BJ (cell line): ENCODE measurements around the gene KCNT2. TPM values are rescaled to one million over a fixed set of nuclear protein-coding genes. Genes with fewer than 3 reads are reported as not detected.

Experiments
- CTCF ChIA-PET: fragments of 350-600 bp; formaldehyde crosslinking; extraction: SDS; loops from one replicate; lab custom pipeline; 2021; ENCODE audit warnings: antibody characterized with exemption, inconsistent platforms; lab: Yijun Ruan, JAX
- POLR2A ChIA-PET: fragments of 300-600 bp; sonication (Branson Sonifier 250); formaldehyde crosslinking; extraction: SDS; loops from one replicate; lab custom pipeline; 2021; ENCODE audit warnings: antibody characterized with exemption; lab: Charles Lee
- DNase-seq: peaks from one replicate; pipeline ENCODE4 v3.0.0-alpha.2; 2011; ENCODE audit warnings: low read depth
- H3K27me3 ChIP-seq: 2 replicates; pipeline ENCODE4 v1.6.0; 2011; ENCODE audit warnings: low read length; ENCODE audit not compliant: control insufficient read depth, insufficient read depth
- H3K36me3 ChIP-seq: 2 replicates; pipeline ENCODE4 v1.5.1; 2011; ENCODE audit warnings: low read length; ENCODE audit not compliant: control insufficient read depth, insufficient read depth
- H3K4me3 ChIP-seq: 2 replicates; pipeline ENCODE4 v1.5.1; 2011; ENCODE audit warnings: low read depth, mild to moderate bottlenecking, control low read depth, low read length
- CTCF ChIP-seq: IDR thresholded peaks from 2 replicates; pipeline ENCODE4 v1.5.1; 2011; ENCODE audit warnings: low read depth, mild to moderate bottlenecking, control low read depth, inconsistent platforms, low read length, moderate library complexity; ENCODE audit not compliant: insufficient read depth
- polyA plus RNA-seq: library from polyadenylated mRNA; depleted of rRNA; stranded (reverse); fragments of >200 nt; gene quantifications from 2 replicates; pipeline ENCODE4 v1.2.3, GENCODE V29; 2011

KCNT2 gene
- polyA plus RNA-seq, 1 experiment: 0.66 TPM

DNA sequence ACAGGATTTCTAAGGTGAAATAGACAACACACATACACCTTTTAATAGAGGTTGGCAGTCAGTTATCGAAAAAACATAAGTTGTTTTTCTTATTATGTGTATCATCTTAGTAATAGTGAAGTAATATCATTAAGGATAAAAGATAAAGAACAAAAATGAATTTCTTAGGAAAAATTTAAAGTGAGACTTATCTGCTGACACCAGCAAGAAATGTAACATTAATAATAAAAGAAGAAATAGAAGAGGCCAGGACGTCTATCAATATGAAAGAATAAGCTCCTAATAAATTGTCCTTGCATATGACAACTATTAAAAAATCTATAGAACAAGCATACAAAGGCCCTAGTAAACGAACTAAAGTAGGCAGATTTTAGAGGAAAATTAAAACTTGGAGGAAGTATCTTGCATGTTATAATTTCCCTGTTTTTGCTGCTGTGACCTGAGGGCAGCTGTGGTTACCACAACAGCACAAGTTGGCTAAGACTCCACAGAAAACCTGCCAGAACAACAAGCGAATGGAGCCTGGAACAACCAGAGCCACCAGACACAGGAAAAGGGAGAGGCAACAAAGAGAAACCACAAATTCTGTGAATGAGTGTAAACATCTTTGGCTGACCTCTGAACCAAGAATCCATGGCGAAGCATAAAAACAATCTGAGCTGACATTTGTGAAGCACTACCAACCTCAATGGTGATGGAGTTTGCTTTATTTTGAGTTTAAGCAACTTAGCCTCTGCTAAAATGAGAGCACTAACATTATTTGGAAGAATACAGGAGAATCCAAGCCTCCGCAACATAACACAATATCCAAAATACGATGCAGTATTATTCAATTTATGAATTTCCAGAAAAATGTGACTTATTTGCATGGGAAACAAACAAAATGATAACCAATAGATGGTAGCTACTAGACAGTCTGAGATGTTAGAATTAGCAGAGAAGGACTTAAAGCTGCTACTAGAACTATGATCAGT lies 207.5 kb downstream of the KCNT2 start:
- TF ChIP-seq CTCF: no peak
- peak; percentile 80 for DNase-seq
- Histone ChIP-seq H3K36me3 (no peaks in the 10 kb centered on the region), H3K4me3 (no peak overlapping the region), H3K27me3 (no peaks in the 10 kb centered on the region)
- POLR2A ChIA-PET: interaction anchor here (0.6 kb wide), 1 partner anchor 67 kb away, joined by 4 read pairs; no protein-coding TSS in a partner anchor
- CTCF ChIA-PET: no interaction called here

DNA sequence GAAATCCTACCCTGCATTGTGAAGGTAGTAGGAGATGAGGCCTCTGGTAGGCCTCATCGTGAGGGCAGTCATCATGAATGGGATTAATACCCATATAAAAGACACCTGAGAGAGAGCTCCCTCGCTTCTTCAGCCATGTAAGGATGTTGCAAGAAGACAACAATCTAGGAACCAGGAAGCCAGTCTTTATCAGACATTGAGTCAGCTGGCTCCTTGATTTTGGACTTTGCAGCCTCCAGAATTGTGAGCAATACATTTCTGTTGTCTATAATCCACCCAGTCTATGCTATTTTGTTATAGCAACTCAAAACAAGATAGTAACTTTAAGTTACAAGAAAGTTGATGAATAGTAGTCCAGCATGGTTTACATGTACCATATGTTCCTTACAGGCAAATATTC lies 208.5 kb downstream of the KCNT2 start:
- Histone ChIP-seq H3K36me3 (no peaks in the 10 kb centered on the region), H3K27me3 (no peaks in the 10 kb centered on the region), H3K4me3 (no peak overlapping the region)
- CTCF ChIA-PET: interaction anchor here (0.9 kb wide), 1 partner anchor 10 kb away, joined by 3 read pairs; no protein-coding TSS in a partner anchor
- DNase-seq: no peak
- POLR2A ChIA-PET: no interaction called here
- TF ChIP-seq CTCF: no peak

- POLR2A ChIA-PET: interaction anchor here (0.7 kb wide), 1 partner anchor 151 kb away, joined by 4 read pairs; no protein-coding TSS in a partner anchor
- Histone ChIP-seq H3K27me3 (no peaks in the 10 kb centered on the region), H3K4me3 (no peak overlapping the region), H3K36me3 (no peaks in the 10 kb centered on the region)
- TF ChIP-seq CTCF: no peak
- no peak for DNase-seq
- CTCF ChIA-PET: no interaction called here
These were observed 214.5 kb downstream of the KCNT2 start for GRCh38 chr1:196393742-196394141.

- no peak for TF ChIP-seq CTCF
- CTCF ChIA-PET: no interaction called here
- no peak for DNase-seq
- Histone ChIP-seq H3K27me3 (no peaks in the 10 kb centered on the region), H3K36me3 (no peaks in the 10 kb centered on the region), H3K4me3 (no peak overlapping the region)
- POLR2A ChIA-PET: interaction anchor here (0.7 kb wide), 1 partner anchor 151 kb away, joined by 4 read pairs; no protein-coding TSS in a partner anchor
These were observed 215.0 kb downstream of the KCNT2 start for GRCh38 chr1:196393282-196393681.

GRCh38 chr1:196387766-196388165 lies 220.5 kb downstream of the KCNT2 start:
- H3K4me3 ChIP-seq: no peak overlapping the region
- no peaks in the 10 kb centered on the region for H3K27me3 ChIP-seq
- CTCF ChIA-PET: no interaction called here
- POLR2A ChIA-PET: no interaction called here
- no peak for TF ChIP-seq CTCF
- no peak for DNase-seq
- no peaks in the 10 kb centered on the region for H3K36me3 ChIP-seq
